GM21367 (cell line): ENCODE measurements around the gene NRIP2.
A peak's percentile ranks its signal among the peaks of the same experiment; 100 is the strongest.

ENCODE experiments used
- ATAC-seq: cut with Tn5 transposase; IDR thresholded peaks from one replicate; pipeline ENCODE4 v1.9.1; 2021; ENCODE audit not compliant: unreplicated experiment

NRIP2 gene

GRCh38 chr12:2845280-2845679, 10.4 kb upstream of the NRIP2 start:
- no peak for ATAC-seq

GRCh38 chr12:2844786-2845185, 10.0 kb upstream of the NRIP2 start:
- no peak for ATAC-seq

- ATAC-seq: no peak
Measured at GRCh38 chr12:2842948-2843347, 8.1 kb upstream of the NRIP2 start.

- no peak for ATAC-seq
Measured at GRCh38 chr12:2841056-2841650, 6.3 kb upstream of the NRIP2 start.

GRCh38 chr12:2836574-2836973, 1.7 kb upstream of the NRIP2 start:
- no peak for ATAC-seq

- ATAC-seq: no peak
Measured at GRCh38 chr12:2835691-2836403, 1.0 kb upstream of the NRIP2 start.

GRCh38 chr12:2833810-2834209, 1.0 kb downstream of the NRIP2 start:
- no peak for ATAC-seq

- ATAC-seq: no peak
Measured at GRCh38 chr12:2833327-2833726, 1.5 kb downstream of the NRIP2 start.

GRCh38 chr12:2832550-2833127, 2.2 kb downstream of the NRIP2 start:
- no peak for ATAC-seq

- no peak for ATAC-seq
Measured at GRCh38 chr12:2829275-2829674, 5.6 kb downstream of the NRIP2 start.

- ATAC-seq: no peak
Measured at GRCh38 chr12:2826721-2827515, 7.9 kb downstream of the NRIP2 start.

GRCh38 chr12:2826036-2826435, 8.8 kb downstream of the NRIP2 start:
- ATAC-seq: no peak

GRCh38 chr12:2825132-2825531, 9.7 kb downstream of the NRIP2 start:
- ATAC-seq: no peak

GRCh38 chr12:2824541-2824940, 10.3 kb downstream of the NRIP2 start:
- no peak for ATAC-seq

- no peak for ATAC-seq
Measured at GRCh38 chr12:2823483-2823882, 11.4 kb downstream of the NRIP2 start.

GRCh38 chr12:2820432-2820831, 14.4 kb downstream of the NRIP2 start:
- no peak for ATAC-seq

- ATAC-seq: no peak
Measured at GRCh38 chr12:2819810-2820209, 15.0 kb downstream of the NRIP2 start.

GRCh38 chr12:2813214-2814185, 21.3 kb downstream of the NRIP2 start:
- ATAC-seq: peak; percentile 32

- ATAC-seq: peak; percentile 94
Measured at GRCh38 chr12:2812290-2813213, 22.3 kb downstream of the NRIP2 start, which contains the start of gene ITFG2. Gene ITFG2, plus strand, starts transcription at chr12:2812668. Its CDS starts 93 bp downstream, at chr12:2812761.
